GM18519 (cell line): ENCODE results near the gene MYO15A.

Experiments used
- ATAC-seq: cut with Tn5 transposase; IDR thresholded peaks from one replicate; pipeline ENCODE4 v1.9.1; 2021; ENCODE audit warnings: mild to moderate bottlenecking, moderate library complexity; ENCODE audit not compliant: unreplicated experiment, low FRiP score

Gene MYO15A

DNA sequence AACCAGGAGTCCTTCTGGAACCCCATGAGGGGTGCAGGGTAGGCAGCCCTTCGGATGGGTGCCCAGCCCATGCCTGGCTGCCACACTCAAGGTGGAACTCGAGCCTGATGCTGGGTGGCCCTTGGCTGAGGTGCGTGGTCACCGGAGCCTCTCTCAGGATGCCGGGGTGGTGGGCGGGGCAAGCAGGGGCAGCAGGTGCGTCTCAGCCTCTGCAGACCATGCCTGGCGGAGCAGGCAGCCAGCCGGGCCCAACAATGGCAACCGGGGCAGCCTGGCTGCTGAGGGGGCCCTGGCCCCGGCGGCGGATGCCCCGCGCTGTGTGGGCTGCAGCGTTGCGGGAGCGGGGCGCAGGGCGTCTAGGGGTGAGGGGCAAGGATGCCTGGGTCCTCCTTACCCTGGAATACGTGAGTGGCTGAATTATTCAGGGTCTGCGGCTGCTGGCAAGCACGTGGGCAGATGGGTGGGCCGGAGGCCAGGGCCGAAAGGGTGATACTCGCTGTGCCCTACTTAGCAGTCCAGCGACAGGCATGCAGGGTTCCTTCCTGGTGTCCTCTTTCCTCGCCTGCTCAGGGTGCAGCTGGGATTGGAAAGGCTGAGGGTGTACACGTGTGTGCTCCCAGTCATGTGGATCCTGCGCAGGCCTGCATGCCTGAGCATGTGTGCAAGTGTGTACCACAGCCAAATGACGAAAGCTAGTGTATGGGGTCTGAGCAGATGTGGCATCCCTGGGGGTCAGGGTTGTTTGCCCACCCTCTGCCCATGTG is 14.6 kb downstream of the MYO15A start:
- ATAC-seq, result no peak

DNA sequence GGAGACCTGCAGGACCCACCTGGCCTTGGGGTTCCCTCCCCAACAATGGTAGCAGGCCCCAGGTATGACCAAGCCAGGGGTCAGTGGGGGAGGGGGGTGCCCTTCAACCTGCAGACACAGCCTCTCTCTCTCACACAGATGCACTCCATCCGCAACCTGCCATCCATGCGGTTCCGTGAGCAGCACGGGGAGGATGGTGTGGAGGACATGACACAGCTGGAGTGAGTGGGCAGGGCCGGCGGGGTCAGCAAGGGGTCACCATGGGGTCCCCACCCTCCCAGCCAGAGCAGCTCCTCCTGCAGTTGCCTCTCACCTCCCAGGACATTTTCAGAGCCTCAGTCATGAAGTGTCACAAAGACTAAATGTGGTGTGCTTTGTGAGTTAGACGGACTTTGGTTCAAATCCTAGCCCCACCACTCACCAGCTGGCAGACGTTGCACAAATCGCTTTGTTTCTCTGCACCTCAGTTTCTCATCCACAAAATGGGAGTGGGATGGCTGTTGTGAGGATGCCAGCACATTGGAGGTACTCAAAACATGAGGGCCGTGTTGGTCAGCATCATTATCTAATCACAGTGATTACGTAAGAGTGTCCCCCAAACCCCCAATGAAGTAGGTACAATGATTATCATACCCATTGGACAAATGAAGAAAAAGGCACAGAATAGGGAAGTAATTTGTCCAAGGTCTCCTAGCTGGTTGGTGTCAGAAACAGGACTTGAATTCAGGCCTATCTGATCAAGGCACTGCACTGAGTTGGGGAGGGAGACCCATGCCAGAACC is 16.0 kb downstream of the MYO15A start:
- ATAC-seq, result no peak

DNA sequence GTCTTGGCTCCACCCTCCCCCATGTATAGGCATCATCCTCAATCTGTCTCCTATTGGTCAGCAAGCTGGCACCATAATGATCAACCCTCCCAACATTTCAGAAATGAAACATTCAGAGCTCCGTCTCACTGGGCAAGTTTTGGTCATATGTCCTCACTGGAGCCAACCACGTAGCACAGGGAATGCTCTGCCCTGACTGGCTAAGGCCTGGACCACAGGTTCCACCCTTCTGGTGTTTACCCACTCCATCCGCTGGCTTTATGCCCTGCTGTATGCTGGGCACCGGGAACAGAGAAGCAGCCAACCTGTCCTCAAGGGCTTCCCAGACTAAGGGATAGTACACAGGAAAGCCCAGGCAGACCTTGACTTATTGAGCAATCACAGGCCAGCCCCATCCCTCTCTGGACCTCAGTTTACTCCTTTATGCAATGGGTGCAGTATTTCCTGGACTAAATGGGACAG is 20.5 kb downstream of the MYO15A start:
- ATAC-seq, result no peak

DNA sequence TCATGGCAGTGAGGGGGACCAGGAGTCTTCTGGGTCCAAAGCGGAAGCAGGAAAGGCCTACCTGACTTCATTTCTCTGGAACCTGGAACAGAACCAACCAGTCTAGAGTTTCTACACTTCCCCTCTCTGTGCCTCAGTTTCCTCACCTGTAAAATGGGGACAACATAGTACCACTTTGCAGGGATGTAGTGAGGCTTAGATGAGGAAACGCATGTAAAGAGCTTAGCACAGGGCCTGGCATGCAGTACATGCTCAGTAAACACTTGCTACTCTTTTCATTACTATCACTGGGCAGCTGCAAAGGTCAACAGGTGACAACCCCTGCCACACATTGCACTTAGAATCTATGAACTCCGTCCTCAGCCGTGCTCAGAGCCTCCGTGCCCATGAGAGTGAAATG is 24.2 kb downstream of the MYO15A start:
- no peak for ATAC-seq

DNA sequence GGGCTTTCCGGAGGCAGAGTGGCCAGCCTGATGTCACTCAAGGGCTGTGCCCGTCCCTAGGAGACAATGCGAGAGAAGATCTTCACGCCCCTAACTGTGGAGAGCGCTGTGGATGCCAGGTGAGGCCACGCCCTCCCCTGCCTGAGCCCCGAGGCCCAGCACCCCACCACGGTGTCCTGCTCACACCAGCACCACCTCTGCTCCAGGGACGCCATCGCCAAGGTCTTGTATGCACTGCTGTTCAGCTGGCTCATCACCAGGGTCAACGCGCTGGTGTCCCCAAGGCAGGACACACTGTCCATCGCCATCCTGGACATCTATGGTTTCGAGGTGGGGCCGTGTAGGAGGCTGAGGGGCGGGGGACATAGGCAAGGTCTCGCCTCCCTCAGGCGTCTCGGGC is 27.8 kb downstream of the MYO15A start:
- ATAC-seq, result no peak

DNA sequence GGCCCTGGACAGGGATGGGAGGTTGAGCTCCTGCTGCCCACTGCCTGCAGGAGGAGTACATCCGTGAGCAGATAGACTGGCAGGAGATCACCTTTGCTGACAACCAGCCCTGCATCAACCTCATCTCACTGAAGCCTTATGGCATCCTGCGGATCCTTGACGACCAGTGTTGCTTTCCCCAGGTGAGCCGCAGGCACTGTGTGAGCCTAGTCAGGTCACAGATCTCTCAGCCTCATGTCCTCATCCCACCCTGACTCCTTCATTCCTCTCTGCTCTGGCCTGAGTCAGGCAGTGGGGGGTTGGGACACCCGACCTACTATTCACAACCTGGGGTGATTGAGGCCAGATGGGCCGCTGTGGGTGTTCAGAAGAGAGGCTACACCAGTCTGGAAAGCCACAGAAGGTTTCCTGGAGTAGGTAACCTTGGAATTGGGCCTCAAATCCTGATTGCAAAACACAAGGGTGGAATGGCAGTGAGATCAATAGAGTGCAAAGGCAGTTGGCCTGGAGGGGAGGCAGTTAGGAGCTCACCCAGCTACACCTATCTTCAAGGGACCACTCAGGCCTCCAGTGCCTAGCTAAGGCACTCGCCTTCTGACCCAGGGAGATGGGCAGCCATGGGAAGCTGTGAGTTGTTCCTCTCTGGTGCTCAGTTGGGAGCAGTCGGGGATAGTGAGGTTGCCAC is 29.7 kb downstream of the MYO15A start:
- no peak for ATAC-seq

DNA sequence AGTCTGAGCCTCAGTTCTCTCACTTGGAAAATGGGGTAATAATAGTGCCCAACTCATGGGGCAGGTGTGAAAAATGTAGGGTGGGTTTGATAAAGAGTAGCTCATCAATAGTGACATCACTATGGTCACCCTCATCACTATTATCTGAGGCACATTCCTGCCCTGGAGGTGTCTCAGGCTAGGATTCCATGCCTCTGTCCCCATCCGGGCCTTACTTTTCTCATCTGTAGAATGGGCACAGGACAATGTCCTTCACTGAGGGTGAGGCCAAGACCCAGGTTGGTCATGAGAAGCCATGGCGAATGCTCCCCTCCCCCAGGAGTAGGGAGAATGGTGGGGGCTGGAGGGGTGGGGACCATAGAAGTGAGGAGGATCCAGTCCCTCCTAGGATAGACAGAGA is 30.5 kb downstream of the MYO15A start:
- no peak for ATAC-seq

DNA sequence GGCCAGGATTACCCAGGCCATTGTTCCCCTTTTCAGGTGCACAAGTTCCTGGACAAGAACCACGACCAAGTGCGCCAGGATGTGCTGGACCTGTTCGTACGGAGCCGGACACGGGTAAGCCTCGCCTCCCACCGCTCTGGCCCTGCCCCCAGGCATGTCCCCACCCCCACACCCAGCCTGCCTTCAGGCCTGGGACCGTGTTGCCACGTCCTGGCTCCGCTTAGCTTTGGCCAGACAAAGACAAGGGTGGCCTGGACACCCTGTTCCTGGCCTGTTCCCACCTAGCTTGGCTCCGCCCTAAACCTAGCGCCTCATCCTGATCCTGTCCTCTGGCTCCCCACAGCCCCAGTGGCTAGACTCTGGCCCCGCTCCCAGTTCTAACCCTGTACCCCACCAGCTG is 30.9 kb downstream of the MYO15A start:
- ATAC-seq, result no peak

DNA sequence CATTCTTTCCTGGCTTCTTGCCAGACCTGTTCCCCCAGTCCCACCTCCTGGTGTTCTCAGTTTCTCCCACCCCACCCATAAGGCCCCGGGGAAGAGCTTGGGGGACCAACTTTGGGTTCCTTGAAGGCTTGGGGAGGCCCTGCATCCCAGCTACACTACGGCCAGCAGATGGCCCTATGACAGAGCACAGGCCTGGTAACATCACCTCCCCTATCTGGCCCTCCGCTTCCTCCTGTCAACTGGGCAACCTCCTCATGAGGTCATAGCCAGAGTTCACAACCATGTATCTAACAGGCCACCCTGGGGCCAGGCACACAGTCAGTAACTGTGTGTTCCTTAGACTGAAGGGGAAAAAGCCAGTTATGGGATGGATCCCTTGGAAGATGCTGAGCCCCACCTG is 31.4 kb downstream of the MYO15A start:
- no peak for ATAC-seq

DNA sequence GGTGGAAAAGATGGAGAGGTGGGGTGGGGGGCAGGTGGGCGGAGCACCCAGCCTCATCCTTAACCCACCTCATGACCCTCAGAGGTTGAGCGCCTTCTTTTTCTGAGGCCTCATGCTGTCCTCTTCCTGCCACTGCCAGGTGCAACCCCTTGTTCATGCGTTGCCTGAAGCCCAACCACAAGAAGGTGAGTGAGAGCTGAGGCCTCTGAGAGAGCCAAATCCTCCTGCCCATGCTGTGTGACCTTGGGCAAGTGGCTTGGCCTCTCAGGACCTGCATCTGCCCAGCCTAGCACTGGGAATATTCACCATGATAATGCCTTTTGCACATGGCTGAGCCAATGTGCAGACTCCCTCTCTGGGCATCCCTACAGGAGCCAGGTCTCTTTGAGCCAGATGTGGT is 32.1 kb downstream of the MYO15A start:
- no peak for ATAC-seq

DNA sequence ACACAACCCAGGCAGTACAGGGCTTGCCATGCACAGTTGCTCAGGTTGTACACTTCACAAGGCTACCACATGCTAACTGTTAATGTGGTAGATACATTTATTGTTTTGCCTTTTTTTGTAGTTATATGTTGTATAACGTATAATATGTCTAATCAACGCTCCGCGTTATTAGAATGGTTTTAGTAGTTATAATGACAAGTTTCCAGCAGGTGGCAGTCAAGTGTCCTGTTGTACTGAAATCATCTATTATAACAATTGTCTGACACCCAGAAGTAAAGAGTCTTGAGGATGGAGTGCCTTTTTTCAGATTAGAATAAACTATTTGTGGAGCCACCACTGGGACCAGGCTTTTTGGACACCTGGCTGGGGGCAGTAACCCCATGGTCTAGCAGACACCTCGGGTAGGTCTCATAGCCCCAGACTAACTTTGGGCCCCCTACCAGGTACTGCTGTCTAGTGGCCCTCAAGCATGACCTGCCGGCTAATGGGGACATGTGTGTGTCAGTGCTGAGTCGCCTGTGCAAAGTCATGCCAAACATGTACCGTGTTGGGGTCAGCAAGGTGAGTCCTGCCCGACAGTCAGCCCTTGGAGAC is 32.8 kb downstream of the MYO15A start:
- no peak for ATAC-seq

DNA sequence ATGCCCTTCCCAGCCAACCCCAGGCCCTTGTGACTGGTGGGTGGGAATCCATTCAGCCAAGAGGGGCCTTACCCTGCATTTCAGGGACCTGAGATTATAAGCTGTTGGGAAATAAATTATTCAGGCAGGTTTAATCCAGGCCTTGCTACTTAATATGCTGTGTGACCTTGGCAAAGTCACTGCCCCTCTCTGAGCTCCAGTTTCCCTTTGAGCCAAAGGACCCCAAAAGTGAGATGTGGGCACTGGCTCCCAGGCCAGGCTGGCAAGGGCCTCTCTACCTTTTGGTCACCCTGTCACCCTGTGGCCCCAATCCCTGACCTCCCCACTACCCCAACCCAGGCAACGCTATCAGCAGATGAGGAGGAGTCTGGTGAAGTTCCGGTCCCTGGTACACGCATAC is 33.9 kb downstream of the MYO15A start:
- ATAC-seq, result no peak

DNA sequence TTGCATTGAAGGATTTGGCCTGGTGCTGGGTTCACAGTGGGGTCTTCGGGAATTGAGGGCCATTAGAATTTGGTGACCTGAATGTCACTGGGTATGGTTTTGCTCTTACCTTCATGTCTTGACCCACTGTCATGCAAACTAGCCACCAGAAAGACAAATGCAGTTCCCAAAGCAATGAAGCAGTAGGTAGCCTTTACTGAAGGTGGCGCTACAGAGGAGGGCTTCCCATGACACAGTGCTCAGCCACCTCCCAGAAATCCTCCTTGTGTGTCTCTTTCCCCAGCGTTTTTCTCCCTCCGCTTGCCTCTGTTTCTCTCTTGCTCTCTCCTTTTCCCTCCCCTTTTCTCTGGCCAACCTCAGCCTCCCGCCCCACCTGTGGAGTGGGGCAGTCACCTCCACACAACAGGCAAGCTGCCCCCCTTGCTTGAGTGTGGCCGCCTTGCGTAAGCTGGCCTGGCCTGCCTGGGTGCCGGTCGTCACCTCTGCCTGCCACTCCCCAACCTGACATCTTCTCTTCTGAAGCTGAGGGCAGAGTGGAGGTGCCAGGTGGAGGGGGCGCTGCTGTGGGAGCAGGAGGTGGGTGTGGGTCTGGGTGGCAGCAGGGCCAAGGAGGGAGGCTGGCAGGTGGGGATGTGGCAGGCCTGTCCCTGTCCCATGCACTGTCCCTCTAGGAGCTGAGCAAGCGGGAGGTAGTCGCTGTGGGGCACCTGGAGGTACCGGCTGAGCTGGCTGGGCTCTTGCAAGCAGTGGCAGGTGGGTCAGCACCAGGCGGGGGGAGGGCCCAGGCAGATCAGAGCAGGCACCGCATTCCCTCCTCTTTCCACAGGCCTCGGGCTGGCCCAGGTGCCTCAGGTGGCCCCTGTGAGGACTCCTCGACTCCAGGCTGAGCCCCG is 34.7 kb downstream of the MYO15A start:
- ATAC-seq, result no peak

DNA sequence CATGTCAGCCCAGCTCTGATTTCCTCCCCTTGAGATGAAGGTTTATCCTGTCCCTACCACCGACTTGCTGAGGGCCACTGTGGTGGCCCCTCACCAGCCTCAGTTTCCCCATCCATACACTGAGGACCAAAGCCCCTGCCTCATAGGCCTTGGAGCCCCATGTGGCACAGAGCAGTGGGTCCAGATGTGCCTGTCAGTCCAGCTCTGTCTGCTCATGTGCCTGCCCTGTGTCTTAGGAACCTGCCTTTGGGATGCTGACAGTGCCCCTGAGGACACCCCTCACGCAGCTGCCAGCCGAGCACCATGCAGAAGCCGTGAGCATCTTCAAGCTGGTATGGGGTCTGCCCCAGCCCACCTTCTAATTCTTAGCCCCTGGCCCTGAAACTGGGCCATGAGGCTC is 35.7 kb downstream of the MYO15A start:
- ATAC-seq, result no peak

DNA sequence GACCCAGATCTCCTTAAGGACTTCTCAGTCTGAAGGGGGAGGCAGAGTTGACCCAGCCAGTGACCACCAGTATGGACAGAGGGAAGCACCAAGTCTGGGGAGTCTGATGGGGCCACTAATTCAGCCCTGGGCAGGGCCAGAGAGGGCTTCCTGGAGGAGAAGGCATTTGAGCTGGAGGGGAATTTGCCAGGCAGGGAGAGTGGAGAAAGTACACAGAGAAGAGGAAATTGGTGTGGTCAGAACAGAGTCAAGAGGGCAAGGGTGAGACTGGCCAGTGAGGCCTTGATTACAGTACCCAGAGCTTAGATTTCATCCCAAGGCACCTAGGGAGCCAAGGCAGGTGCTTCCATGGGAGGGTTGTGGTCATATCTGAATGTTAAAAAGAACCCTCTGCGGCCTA is 36.3 kb downstream of the MYO15A start:
- ATAC-seq, result no peak

DNA sequence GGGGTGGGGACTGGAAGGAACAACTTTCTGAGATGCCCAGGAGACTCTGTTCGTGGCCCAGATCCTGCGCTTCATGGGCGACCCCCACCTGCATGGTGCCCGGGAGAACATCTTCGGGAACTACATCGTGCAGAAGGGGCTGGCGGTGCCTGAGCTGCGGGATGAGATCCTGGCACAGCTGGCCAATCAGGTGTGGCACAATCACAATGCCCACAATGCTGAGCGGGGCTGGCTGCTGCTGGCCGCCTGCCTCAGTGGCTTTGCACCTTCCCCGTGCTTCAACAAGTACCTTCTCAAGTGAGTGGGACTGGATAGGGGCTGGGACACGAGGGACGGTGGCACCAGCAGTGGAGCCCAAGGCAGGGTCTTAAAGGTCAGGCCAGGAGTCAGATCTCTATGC is 37.3 kb downstream of the MYO15A start:
- ATAC-seq, result no peak

DNA sequence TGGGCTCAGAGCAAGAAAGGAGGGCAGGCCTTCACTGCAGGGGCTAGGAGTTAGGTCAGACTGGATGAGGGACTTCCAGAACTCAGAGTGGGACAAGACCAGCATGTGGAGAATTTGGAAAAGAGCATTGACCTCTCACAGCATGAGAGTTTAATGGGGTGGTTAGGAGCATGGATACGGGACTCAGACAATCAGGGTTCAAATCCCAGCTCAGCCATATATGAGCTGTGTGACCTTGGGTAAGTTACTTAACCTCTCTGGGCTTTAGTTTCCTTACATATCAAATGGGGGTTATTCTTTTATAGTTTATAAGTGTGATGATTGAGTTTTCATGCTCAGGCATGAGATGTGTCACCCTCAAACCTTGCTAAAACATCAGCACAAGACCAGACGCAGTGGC is 37.7 kb downstream of the MYO15A start:
- no peak for ATAC-seq

DNA sequence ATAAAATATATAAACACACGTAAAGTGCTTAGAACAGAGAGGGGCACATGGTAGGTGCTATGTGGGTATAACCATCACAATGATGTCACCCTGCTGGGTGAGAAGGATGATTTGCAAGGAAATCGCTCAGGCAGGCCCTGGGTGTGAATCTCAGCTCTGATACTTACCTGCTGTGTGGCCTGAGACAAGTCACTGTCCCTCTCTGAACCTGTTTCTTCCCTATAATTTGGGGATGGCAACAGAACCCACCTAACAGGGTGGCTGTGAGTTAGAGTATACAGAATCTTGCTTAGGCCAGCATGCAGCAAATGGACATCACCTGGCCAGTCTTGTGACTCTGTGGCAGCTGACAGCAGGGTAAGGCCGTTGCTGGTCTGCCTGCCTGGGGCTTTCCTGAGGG is 38.4 kb downstream of the MYO15A start:
- no peak for ATAC-seq

DNA sequence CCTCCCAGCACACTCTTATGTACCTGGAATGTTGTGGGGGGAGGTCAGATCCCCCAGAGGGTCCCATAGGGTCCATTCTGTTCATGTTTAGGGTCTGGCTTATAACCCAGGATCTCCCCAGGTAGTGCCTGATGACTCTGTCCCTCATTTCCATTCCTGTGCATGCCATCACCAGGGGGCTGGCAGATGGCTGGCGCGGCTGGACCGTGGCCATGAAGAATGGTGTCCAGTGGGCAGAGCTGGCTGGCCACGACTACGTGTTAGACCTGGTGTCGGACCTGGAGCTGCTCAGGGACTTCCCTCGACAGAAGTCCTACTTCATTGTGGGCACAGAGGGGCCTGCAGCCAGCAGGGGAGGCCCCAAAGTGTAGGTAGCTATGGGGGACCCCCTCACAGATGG is 40.0 kb downstream of the MYO15A start:
- ATAC-seq, result no peak

DNA sequence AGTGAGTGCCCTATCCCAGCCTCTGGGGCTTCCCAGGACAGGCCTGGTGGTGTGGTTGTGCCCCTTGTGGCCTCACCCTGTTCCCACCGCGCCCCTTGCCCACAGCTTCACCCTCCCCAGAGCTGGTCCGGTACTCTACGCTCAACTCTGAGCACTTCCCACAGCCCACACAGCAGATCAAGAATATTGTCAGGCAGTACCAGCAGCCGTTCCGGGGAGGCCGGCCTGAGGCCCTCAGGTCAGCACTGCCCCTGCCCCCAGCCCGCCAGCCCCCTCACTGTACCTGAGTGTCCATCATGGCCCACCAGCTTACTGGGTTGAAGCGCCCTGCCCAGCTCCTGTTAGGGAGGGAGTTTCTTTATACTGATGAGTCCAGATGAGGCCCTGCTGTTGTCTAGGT is 42.7 kb downstream of the MYO15A start:
- no peak for ATAC-seq
